ENCODE results near the gene ACE2.
"Not testable (repeated sequence)": the region's sequence is repeated elsewhere in the genome, so short reads cannot be mapped to it uniquely, and the experiment has no call there.

ACE2 gene

DNA sequence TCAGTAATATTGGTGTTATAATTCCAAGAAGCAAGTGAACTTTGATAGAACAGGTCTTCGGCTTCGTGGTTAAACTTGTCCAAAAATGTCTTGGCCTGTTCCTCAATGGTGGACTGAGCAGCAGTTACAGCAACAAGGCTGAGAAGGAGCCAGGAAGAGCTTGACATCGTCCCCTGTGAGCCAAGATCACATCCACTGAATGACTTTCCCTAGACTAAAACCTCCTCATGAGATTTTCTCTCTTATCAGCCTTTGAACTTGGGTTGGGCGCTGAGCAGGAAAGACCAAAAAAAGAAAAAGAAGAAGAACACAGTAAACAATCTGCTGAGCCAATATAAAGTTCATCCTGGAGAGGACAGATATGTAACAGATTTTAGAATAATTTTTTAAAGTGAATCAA is at the start of gene ACE2:
Gene ACE2 (minus strand): TSS at position 216 of the 400 bp plus-strand sequence. CDS start 49 bp downstream, at position 167.
- no peak for DNase-seq (ENCODE audit: low spot score)

DNA sequence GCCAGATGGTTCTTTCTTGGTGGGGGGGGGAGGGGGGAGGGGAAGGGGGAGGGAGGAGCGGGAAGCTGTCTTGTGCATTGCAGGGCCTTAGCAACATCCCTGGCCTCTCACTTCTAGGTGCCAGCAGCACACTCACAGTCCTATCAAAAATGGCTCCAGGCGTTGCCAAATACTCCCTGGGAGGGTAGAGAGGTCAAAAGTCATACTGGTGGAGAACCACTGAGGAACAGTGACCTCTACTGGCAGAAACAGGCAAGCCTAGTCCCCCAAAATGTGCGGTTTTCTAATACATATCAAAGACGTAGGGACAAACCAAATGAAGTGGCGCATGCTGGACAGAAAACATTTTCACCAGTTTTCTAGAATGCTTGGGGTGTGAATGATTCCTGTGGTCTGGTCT is 46.8 kb upstream of the ACE2 start:
- DNase-seq (ENCODE audit: low spot score), result not testable (repeated sequence)

DNA sequence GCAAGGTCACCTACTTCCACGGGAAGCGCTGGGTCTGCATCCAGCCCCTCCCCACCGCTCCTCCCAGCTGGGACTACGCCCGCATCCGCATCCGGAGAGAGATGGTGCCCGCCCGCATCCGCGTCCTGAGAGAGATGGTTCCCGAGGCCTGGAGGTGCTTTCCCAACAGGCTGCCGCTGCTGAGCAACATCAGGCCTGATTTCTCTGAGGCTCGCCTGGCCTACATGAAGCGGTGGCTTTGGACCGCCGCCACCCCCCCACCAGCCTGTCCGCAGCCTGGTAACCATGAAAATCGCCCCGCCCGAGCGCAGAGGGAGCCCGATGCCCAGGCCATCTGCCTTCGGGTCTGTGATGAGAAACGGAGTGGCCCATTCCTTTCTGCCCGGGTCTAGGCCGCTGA is 45.8 kb upstream of the ACE2 start:
- DNase-seq (ENCODE audit: low spot score), result no peak

- DNase-seq (ENCODE audit: low spot score), result no peak
Measured at GRCh38 chrX:15646031-15646430, 45.3 kb upstream of the ACE2 start.

GRCh38 chrX:15645266-15645665 is 44.5 kb upstream of the ACE2 start:
- no peak for DNase-seq (ENCODE audit: low spot score)

DNA sequence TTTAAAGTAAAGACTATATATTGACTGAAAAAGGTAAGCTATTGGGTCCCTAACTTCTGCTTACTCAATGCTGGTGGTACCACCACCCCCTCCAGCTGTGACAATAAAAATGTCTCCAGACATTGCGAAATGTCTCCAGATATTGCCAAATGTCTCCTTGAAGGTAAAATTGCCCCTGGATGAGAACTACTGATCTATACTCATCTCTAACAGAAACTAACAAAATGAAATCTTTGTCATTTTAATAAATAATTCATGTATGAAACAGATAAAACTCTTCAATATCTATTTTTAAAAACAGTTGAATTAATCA is 43.8 kb upstream of the ACE2 start:
- no peak for DNase-seq (ENCODE audit: low spot score)

DNA sequence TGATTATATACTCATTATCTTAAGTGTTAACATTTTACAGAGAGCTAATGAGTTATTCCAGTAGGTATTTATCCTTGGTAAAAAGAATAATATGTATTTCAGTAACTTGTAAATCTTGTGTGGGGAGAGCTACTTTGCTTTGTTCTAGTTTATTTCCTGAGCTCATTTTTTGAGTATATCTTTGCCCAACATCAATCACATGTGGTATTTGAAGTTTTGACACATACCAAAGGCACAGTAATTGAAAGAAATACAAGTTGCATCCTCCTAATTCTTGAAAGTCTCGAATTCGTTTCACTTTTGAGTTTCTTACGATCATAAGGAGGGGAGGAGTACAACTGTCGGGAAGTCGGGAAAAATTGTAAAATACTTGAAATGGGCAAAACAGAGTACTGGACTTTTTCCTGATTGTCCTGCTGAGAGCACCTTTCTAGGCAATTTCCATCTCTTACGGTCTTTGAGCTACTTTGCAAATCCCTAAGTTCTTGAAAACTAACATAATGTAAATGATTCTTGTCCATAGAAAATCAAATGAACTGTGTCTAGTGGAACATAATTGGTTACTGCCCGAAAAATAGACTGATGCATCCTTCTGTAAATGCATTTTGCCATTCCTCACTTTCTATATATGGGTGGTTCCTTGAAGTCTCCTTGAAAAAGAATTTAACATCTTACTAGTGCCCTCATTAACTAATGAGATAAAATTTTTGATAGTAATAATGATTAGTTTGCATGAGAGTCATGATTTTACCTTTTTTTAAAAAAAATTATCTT is 43.2 kb upstream of the ACE2 start:
- DNase-seq (ENCODE audit: low spot score), result no peak

- no peak for DNase-seq (ENCODE audit: low spot score)
Measured at GRCh38 chrX:15631637-15632036, 30.9 kb upstream of the ACE2 start.

DNA sequence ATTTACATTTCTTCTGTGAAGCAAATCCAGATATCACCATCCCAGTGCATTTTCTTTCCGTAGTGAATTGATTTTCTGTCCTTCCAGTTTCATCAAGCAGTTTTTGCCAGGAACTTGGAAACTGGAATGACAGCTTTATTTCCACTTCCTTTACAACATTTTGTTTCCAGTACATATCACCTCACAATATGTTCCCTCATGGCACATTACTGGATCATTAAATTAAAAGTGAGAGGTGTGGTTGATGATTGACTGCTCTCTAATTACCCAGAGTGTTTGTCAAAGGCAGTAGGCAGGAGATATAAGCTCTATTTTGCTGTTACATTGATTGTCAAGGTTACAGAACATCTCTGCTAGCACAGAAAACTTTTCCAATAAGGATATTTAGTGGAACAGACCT is 22.3 kb upstream of the ACE2 start:
- no peak for DNase-seq (ENCODE audit: low spot score)

DNA sequence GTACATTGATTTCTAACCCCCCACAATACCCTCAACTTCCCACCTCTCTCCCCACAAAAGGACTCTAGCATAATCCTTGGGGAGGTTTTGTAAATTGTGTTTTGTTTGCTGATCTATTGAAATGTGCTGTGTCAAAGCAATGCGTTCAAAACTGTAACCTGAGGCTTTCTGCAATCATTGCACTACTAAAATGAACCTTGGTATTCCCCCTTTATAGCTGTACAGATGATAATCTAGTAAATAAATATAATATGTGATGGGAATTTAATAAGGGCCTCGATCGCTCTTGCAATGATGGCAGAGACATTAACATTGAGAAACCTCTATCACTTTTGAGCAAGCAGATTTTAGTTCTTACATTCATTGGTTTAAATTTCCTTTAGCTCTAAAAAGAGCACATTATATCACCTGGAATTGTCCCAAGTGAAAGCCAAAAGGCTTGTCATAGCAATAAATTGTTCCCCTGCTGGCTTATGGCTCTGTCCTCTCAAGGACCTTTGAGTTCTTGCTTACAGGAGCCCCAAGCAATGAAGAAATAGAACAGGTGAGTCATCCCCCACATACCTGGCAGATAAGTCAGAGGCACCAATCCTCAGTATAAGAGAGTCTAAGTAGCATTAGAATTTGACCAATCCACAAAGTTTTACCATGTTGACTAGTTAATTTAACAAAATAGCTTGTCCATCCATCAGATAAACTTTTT is 18.4 kb upstream of the ACE2 start:
- no peak for DNase-seq (ENCODE audit: low spot score)

DNA sequence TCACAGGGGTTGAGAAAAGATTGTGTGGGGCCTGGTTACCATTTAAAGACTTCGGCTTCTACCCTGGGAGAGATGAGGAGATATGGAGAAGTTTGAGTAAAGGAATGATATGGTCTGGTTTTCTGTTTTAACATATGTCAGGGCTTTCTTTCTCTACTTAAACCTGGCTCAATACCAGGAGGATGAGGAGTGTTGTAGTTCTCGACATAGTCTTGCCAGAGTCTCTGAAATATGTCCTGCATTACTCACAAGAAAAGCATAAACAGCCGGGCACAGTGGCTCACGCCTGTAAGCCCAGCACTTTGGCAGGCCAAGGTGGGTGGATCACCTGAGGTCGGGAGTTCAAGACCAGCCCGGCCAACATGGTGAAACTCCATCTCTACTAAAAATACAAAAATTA is 16.4 kb upstream of the ACE2 start:
- no peak for DNase-seq (ENCODE audit: low spot score)

DNA sequence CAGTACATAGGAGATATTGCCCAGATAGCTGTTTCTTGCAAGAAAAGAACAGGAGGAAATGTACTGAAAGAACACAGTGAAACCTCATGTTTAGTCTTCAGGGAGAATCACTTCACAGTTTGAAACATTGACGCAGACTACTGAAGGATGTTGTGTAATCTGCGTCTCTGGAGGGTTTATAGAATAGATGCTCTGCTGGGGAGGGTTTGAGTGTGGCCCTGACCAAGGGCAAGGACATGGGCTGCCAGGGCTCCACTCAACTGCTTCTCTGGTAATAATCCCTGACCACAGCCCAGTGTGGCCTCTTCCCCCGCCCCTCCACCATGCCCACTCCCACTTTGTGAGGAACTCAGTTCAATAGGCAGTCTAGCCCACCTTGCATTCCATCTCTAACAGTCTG is 15.8 kb upstream of the ACE2 start:
- DNase-seq (ENCODE audit: low spot score), result no peak

DNA sequence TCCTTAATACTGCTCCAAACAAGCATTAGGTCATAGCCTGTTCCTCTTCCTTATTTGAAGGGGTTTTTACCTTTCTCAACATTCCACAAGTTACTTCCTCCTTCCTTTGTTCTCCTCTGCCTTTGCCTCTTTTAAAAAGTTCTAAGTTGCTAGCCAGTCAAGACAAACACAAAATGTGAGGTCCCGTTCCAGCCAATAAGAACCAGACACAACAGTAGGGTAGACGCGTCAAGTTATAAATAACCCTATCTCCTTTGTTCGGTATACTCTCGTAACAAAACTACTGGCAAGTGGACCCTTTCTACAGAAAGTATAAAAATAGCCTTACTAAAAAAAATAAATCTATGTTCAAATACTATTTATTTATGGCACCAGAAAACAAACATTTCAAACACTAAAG is 6.3 kb upstream of the ACE2 start:
- no peak for DNase-seq (ENCODE audit: low spot score)

DNA sequence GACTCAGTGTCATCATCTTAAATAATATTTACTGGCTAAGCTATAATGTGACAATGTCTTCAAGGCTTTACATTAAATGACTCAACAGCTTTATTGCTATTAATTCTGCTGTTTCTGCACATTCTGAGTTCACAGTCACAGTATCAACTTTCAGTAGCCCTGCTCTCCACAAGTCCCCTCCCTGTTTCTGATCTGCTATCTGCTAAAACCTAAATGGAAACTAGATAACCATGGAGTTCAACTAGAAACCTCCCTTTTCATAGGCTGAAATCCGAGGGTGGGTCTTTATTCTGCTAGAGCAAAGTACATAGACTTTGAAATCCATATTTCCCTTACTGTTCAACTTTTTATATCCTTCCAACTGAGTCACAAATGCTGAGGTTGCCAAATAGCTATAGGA is 5.4 kb upstream of the ACE2 start:
- DNase-seq (ENCODE audit: low spot score), result no peak

DNA sequence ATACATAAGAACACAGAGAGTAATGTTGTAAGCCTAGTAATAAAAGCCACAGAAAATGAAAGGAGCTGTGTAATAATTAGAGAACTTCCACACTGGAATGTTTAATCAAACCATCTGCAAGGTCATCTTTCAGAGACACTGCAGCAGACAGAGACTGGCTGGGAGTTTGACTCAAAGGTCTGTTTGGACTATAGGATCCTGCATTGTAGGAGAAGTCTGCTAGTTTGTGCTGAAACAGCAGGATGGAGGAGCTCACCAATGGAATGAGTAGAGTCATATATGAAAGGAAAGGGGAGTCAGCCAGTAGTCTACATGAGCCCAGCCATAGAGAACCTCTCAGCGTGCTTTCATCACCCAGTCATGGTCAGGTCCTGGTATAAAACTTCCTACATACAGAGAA is 4.5 kb upstream of the ACE2 start:
- DNase-seq (ENCODE audit: low spot score), result no peak

DNA sequence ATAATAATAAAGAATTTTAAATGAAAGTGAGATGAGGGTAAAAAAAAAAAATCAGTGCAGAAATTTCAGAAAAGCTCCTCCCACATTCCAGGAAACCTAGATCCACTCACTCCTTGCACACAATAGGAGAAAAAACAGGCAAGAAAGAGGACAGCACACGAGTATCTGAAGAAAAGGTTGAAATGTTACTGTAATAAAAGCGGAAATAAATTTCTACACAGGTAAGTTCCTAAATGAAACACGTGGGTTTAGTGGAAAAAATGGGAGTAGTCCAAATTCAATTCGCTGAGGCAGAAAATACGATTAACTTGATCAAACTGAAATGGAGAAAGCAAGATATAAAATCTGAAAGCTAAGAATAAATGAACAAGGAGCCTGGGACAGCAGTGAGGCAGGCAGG is 2.0 kb upstream of the ACE2 start:
- no peak for DNase-seq (ENCODE audit: low spot score)

GRCh38 chrX:15601932-15602331 is 1.2 kb upstream of the ACE2 start:
- DNase-seq (ENCODE audit: low spot score), result no peak

DNA sequence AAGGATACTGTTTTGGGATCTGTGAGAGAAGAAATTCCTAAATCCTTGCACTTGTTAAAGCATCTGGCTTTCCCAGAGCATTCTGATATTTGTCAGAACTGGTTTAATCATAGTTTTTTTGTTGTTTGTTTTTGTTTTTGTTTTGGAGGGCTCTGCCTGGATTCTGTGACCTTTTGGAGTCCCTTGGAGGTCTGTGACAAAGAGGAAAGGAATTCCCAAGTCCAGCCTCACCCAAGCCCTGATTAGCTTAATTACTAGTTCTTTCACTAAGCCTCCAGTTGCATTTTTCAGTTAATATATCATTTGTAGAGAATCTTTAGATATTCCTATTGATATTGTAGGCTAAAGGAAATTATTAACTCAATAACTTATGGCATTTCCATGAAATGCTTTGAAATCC is 711 bp downstream of the ACE2 start:
- DNase-seq (ENCODE audit: low spot score), result no peak

GRCh38 chrX:15599461-15599860 is 1.3 kb downstream of the ACE2 start:
- DNase-seq (ENCODE audit: low spot score), result no peak

- DNase-seq (ENCODE audit: low spot score), result no peak
Measured at GRCh38 chrX:15598026-15598425, 2.7 kb downstream of the ACE2 start.

- DNase-seq (ENCODE audit: low spot score), result no peak
Measured at GRCh38 chrX:15594371-15594770, 6.4 kb downstream of the ACE2 start.

- DNase-seq (ENCODE audit: low spot score), result no peak
Measured at GRCh38 chrX:15579778-15580747, 20.7 kb downstream of the ACE2 start.

- no peak for DNase-seq (ENCODE audit: low spot score)
Measured at GRCh38 chrX:15576019-15576418, 24.7 kb downstream of the ACE2 start.

All from ecto neural progenitor cell (in vitro differentiated cells).